Activated CD8-positive, alpha-beta T cell treated with anti-CD3 and anti-CD28 coated beads, Interleukin-2, amount 10 ng/mL, durations not matched to agents 7 days and 5 days (primary cell): ENCODE measurements around the gene SKA1. TPM values are rescaled to one million over a fixed set of nuclear protein-coding genes. Genes with fewer than 3 reads are reported as not detected.
A peak's percentile ranks its signal among the peaks of the same experiment; 100 is the strongest.

Experiments used
- ATAC-seq: fragments of 150-1000 bp; cut with Tn5 transposase; one replicate; pipeline ENCODE4 v1.10.0; 2021; ENCODE audit warnings: moderate library complexity
- CTCF ChIA-PET: fragments of 350-600 bp; sonication (Branson Sonifier 250); formaldehyde crosslinking; loops from one replicate; lab custom pipeline; 2021; ENCODE audit warnings: antibody characterized with exemption; lab: Charles Lee
- POLR2A ChIA-PET: fragments of 350-600 bp; sonication (Branson Sonifier 250); formaldehyde crosslinking; loops from one replicate; lab custom pipeline; 2021; ENCODE audit warnings: antibody characterized with exemption; lab: Charles Lee
- DNase-seq: peaks from one replicate; pipeline ENCODE4 v3.0.0-alpha.2; 2020
- H3K27ac Mint-ChIP-seq: one replicate; pipeline ENCODE4 v1.8.0; 2021; ENCODE audit warnings: mild to moderate bottlenecking, mixed read lengths
- H3K27me3 Mint-ChIP-seq: one replicate; pipeline ENCODE4 v1.8.0; 2021; ENCODE audit warnings: low read depth, mixed read lengths
- H3K36me3 Mint-ChIP-seq: one replicate; pipeline ENCODE4 v1.8.0; 2021; ENCODE audit warnings: low read depth, mixed read lengths
- H3K4me1 Mint-ChIP-seq: one replicate; pipeline ENCODE4 v1.8.0; 2021; ENCODE audit warnings: low read depth, mixed read lengths
- H3K4me3 Mint-ChIP-seq: one replicate; pipeline ENCODE4 v1.8.0; 2021; ENCODE audit warnings: mild to moderate bottlenecking, mixed read lengths
- H3K9me3 Mint-ChIP-seq: one replicate; pipeline ENCODE4 v1.8.0; 2022; ENCODE audit warnings: mixed read lengths; ENCODE audit not compliant: insufficient read depth
- total RNA-seq, 2 experiments: library from RNA; stranded (reverse); gene quantifications; one replicate each; pipeline ENCODE4 v1.2.3, GENCODE V29; 2021

SKA1 gene, protein sequence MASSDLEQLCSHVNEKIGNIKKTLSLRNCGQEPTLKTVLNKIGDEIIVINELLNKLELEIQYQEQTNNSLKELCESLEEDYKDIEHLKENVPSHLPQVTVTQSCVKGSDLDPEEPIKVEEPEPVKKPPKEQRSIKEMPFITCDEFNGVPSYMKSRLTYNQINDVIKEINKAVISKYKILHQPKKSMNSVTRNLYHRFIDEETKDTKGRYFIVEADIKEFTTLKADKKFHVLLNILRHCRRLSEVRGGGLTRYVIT
- total RNA-seq: 10 to 100 TPM; 46.3 to 48.9 TPM

GRCh38 chr18:50374753-50375391 is at the start of gene SKA1:
Gene SKA1 (plus strand): TSS chr18:50375046. CDS start chr18:50375831, 785 bp downstream.
- ChIA-PET POLR2A (interaction anchor here (0.6 to 1.6 kb wide), 7 partner anchors 8 to 94 kb away, joined by 3 to 6 read pairs (median 4); partner anchors contain the start of gene MBD1), CTCF (interaction anchor here (1.0 to 1.6 kb wide), 3 partner anchors 18 to 106 kb away, joined by 3 to 18 read pairs (median 5); partner anchors contain the start of gene MBD1)
- Mint-ChIP-seq H3K4me3 (peak within 1 kb of the TSS; percentile 93), H3K36me3 (peaks cover 28% of the 10 kb centered on the region), H3K27me3 (peaks cover 5% of the 10 kb centered on the region), H3K9me3 (peaks cover 13% of the 10 kb centered on the region), H3K27ac (peak within 1 kb of the TSS; percentile 92), H3K4me1 (peaks cover 28% of the 10 kb centered on the region)
- DNase-seq: peak; percentile 94
- ATAC-seq: peak; percentile 99

GRCh38 chr18:50327983-50328382 is 46.9 kb upstream of the SKA1 start:
- ChIA-PET POLR2A (no interaction called here), CTCF (no interaction called here)
- DNase-seq (no peak), ATAC-seq (no peak)
- H3K36me3 Mint-ChIP-seq: peaks cover 5% of the 10 kb centered on the region
- H3K27me3 Mint-ChIP-seq: peaks cover 28% of the 10 kb centered on the region
- peaks cover 2% of the 10 kb centered on the region for H3K4me1 Mint-ChIP-seq
- no peak overlapping the region for H3K27ac Mint-ChIP-seq
- H3K4me3 Mint-ChIP-seq: no peak overlapping the region
- H3K9me3 Mint-ChIP-seq: peaks cover 8% of the 10 kb centered on the region

DNA sequence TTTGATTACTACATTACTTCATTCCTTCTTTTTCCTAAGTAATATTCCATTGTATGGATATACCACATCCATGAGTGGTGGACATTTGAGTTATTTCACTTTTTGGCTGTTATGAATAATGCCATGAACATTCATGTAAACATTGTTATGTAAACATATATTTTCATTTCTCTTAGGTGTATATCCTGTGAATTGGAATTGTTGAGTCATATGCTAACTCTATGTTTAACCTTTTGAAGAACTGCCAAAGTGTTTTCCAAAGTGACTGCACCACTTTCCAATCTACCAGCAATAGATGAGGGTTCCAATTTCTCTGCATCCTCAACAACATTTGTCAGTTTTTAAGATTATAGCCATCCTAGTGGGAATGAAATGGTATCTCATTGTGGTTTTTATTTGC is 44.7 kb upstream of the SKA1 start:
- no peak overlapping the region for H3K4me3 Mint-ChIP-seq
- no peak overlapping the region for H3K27ac Mint-ChIP-seq
- peaks cover 26% of the 10 kb centered on the region for H3K27me3 Mint-ChIP-seq
- no peak for DNase-seq
- ChIA-PET POLR2A (no interaction called here), CTCF (no interaction called here)
- no peak for ATAC-seq
- H3K9me3 Mint-ChIP-seq: peaks cover 5% of the 10 kb centered on the region
- peaks cover 2% of the 10 kb centered on the region for H3K36me3 Mint-ChIP-seq
- no peaks in the 10 kb centered on the region for H3K4me1 Mint-ChIP-seq

DNA sequence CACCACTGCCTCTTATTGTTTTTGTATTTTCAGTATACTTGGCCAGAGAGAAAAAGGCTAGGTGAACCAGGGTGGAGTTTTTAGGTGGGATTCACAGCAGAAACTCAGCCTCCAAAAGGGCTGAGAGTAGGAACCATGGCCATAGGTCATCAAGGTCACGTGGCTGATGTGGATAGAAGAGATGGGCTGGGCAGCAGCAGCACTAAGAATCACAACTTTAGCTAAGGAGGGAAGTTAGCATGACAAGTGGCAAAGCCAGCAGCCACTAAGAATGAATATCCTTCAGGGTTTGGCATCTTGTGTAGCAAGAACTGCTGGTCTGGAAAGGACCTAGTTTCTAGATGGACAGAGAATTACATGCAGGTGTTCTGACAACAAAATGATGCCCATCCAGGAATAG is 43.2 kb upstream of the SKA1 start:
- Mint-ChIP-seq H3K4me3 (no peak overlapping the region), H3K9me3 (peaks cover 5% of the 10 kb centered on the region), H3K27me3 (peaks cover 24% of the 10 kb centered on the region), H3K36me3 (peaks cover 2% of the 10 kb centered on the region), H3K27ac (no peak overlapping the region), H3K4me1 (no peaks in the 10 kb centered on the region)
- DNase-seq: no peak
- ChIA-PET POLR2A (no interaction called here), CTCF (interaction anchor here (2.6 kb wide), 1 partner anchor 25 kb away, joined by 11 read pairs; no protein-coding TSS in a partner anchor)
- ATAC-seq: no peak

GRCh38 chr18:50334546-50335152 is 40.2 kb upstream of the SKA1 start:
- H3K9me3 Mint-ChIP-seq: peaks cover 5% of the 10 kb centered on the region
- no peak for ATAC-seq
- no peaks in the 10 kb centered on the region for H3K4me1 Mint-ChIP-seq
- peaks cover 2% of the 10 kb centered on the region for H3K36me3 Mint-ChIP-seq
- no peak overlapping the region for H3K27ac Mint-ChIP-seq
- no peak overlapping the region for H3K4me3 Mint-ChIP-seq
- DNase-seq: no peak
- ChIA-PET POLR2A (no interaction called here), CTCF (interaction anchor here (0.8 kb wide), 1 partner anchor 67 kb away, joined by 3 read pairs; no protein-coding TSS in a partner anchor)
- H3K27me3 Mint-ChIP-seq: peaks cover 16% of the 10 kb centered on the region

- Mint-ChIP-seq H3K27me3 (peaks cover 1% of the 10 kb centered on the region), H3K36me3 (no peaks in the 10 kb centered on the region), H3K9me3 (no peaks in the 10 kb centered on the region), H3K27ac (no peak overlapping the region), H3K4me1 (no peaks in the 10 kb centered on the region), H3K4me3 (no peak overlapping the region)
- no peak for DNase-seq
- CTCF ChIA-PET: interaction anchor here (0.8 to 2.2 kb wide), 2 partner anchors 18 to 69 kb away, joined by 4 to 7 read pairs; no protein-coding TSS in a partner anchor
- ATAC-seq: no peak
- POLR2A ChIA-PET: interaction anchor here (0.6 kb wide), 1 partner anchor 445 kb away, joined by 3 read pairs; no protein-coding TSS in a partner anchor
Observed at GRCh38 chr18:50338122-50338521, 36.7 kb upstream of the SKA1 start.

DNA sequence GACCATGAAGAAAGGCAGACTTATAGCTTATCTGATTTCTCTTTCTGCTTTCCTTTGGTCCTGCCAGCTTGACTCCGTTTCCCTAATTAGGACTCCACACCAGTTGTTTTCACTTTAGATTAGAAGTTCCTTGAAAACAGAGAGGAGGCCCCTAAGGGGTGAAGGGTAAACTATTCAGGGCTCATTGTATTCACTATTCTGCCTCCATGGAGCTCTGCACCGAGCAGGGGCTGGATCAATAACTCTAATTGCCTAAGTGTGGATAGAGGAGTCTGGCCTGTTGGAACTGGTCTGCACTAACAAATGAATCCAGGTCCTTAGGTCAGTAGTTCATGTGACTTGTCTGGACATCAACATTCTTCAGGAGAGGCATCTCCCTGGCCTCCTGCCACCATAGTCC is 36.1 kb upstream of the SKA1 start:
- no peaks in the 10 kb centered on the region for H3K9me3 Mint-ChIP-seq
- no peaks in the 10 kb centered on the region for H3K36me3 Mint-ChIP-seq

GRCh38 chr18:50340078-50340477 is 34.8 kb upstream of the SKA1 start:
- Mint-ChIP-seq H3K36me3 (no peaks in the 10 kb centered on the region), H3K27ac (no peak overlapping the region), H3K9me3 (no peaks in the 10 kb centered on the region), H3K27me3 (peaks cover 1% of the 10 kb centered on the region), H3K4me1 (no peaks in the 10 kb centered on the region), H3K4me3 (no peak overlapping the region)
- DNase-seq: no peak
- POLR2A ChIA-PET: no interaction called here
- no peak for ATAC-seq
- CTCF ChIA-PET: interaction anchor here (1.7 to 2.2 kb wide), 2 partner anchors 17 to 20 kb away, joined by 6 to 7 read pairs; no protein-coding TSS in a partner anchor

More for the DNA sequence above, 36.1 kb upstream of the SKA1 start:
- Mint-ChIP-seq H3K4me3 (no peak overlapping the region), H3K27ac (no peak overlapping the region), H3K27me3 (peaks cover 1% of the 10 kb centered on the region), H3K4me1 (no peaks in the 10 kb centered on the region)
- POLR2A ChIA-PET: interaction anchor here (0.6 kb wide), 1 partner anchor 446 kb away, joined by 3 read pairs; no protein-coding TSS in a partner anchor
- ATAC-seq (no peak), DNase-seq (no peak)
- CTCF ChIA-PET: interaction anchor here (0.8 to 2.2 kb wide), 2 partner anchors 18 to 70 kb away, joined by 4 to 7 read pairs; no protein-coding TSS in a partner anchor

GRCh38 chr18:50341443-50341842 is 33.4 kb upstream of the SKA1 start:
- ChIA-PET CTCF (interaction anchor here (0.8 to 2.0 kb wide), 2 partner anchors 13 to 16 kb away, joined by 3 to 10 read pairs; no protein-coding TSS in a partner anchor), POLR2A (no interaction called here)
- Mint-ChIP-seq H3K27me3 (peaks cover 1% of the 10 kb centered on the region), H3K4me3 (no peak overlapping the region), H3K9me3 (no peaks in the 10 kb centered on the region), H3K36me3 (no peaks in the 10 kb centered on the region), H3K4me1 (no peaks in the 10 kb centered on the region), H3K27ac (no peak overlapping the region)
- ATAC-seq (no peak), DNase-seq (no peak)

- Mint-ChIP-seq H3K9me3 (no peaks in the 10 kb centered on the region), H3K4me1 (peaks cover under 1% of the 10 kb centered on the region), H3K27ac (no peak overlapping the region), H3K27me3 (peaks cover 29% of the 10 kb centered on the region), H3K4me3 (no peak overlapping the region), H3K36me3 (no peaks in the 10 kb centered on the region)
- ATAC-seq (no peak), DNase-seq (no peak)
- POLR2A ChIA-PET: no interaction called here
- CTCF ChIA-PET: no interaction called here
Observed at GRCh38 chr18:50350699-50351098, 24.1 kb upstream of the SKA1 start.
